Calu3 (cell line): ENCODE measurements around the gene SAXO2. TPM values are rescaled to one million over a fixed set of nuclear protein-coding genes. Genes with fewer than 3 reads are reported as not detected.
"Not testable (repeated sequence)": the region's sequence is repeated elsewhere in the genome, so short reads cannot be mapped to it uniquely, and the experiment has no call there.

Experiments
- Bru-seq: library from RNA; stranded (reverse); fragments of 400-500 nt; gene quantifications from one replicate; lab custom pipeline; 2021; lab: Mats Ljungman, UMichigan
- BruChase-seq, 2 experiments: library from RNA; stranded (reverse); fragments of 400-500 nt; gene quantifications; one replicate each; lab custom pipeline; 2021; lab: Mats Ljungman, UMichigan
- BruUV-seq: library from RNA; stranded (reverse); fragments of 400-500 nt; replicated peaks from 2 replicates; lab custom pipeline; 2021; lab: Mats Ljungman, UMichigan
- CTCF ChIA-PET: fragments of 300-600 bp; sonication (Branson Sonifier 250); formaldehyde crosslinking; loops from one replicate; lab custom pipeline; 2022; ENCODE audit warnings: antibody characterized with exemption; lab: Charles Lee
- DNase-seq: peaks from one replicate; pipeline ENCODE4 v3.0.0; 2022
- H3K27ac Mint-ChIP-seq: one replicate; pipeline ENCODE4 v1.8.0; 2022; ENCODE audit warnings: mixed read lengths; ENCODE audit not compliant: unreplicated experiment
- H3K27me3 Mint-ChIP-seq: one replicate; pipeline ENCODE4 v1.8.0; 2022; ENCODE audit warnings: mixed read lengths; ENCODE audit not compliant: unreplicated experiment
- H3K36me3 Mint-ChIP-seq: one replicate; pipeline ENCODE4 v1.8.0; 2022; ENCODE audit warnings: mild to moderate bottlenecking, moderate library complexity, mixed read lengths; ENCODE audit not compliant: insufficient read depth, unreplicated experiment
- H3K4me1 Mint-ChIP-seq: one replicate; pipeline ENCODE4 v1.8.0; 2022; ENCODE audit warnings: mild to moderate bottlenecking, low read depth, mixed read lengths; ENCODE audit not compliant: unreplicated experiment
- H3K4me3 Mint-ChIP-seq: one replicate; pipeline ENCODE4 v1.8.0; 2022; ENCODE audit warnings: mild to moderate bottlenecking, low read depth, moderate library complexity, mixed read lengths; ENCODE audit not compliant: unreplicated experiment
- H3K9me3 Mint-ChIP-seq: one replicate; pipeline ENCODE4 v1.8.0; 2022; ENCODE audit warnings: low read depth, mixed read lengths; ENCODE audit not compliant: unreplicated experiment
- intact Hi-C: fragments of 100-400 bp; cut with micrococcal nuclease; formaldehyde crosslinking; loops from one replicate; pipeline ENCODE4 v1.10.0; 2022; ENCODE audit not compliant: unreplicated experiment
- long read RNA-seq: library from polyadenylated mRNA; stranded (forward); transcript quantifications from one replicate; pipeline ENCODE4 v2.0.0, GENCODE V29; 2022
- total RNA-seq: library from RNA; stranded (reverse); gene quantifications from 2 replicates; pipeline ENCODE4 v1.2.3, GENCODE V29; 2022
- TF ChIP-seq, protein P1 (sequence below): fragments of 200-600 bp; IDR thresholded peaks from one replicate; pipeline ENCODE4 v1.8.0; 2022; ENCODE audit warnings: antibody characterized with exemption; ENCODE audit not compliant: unreplicated experiment

Gene SAXO2, protein sequence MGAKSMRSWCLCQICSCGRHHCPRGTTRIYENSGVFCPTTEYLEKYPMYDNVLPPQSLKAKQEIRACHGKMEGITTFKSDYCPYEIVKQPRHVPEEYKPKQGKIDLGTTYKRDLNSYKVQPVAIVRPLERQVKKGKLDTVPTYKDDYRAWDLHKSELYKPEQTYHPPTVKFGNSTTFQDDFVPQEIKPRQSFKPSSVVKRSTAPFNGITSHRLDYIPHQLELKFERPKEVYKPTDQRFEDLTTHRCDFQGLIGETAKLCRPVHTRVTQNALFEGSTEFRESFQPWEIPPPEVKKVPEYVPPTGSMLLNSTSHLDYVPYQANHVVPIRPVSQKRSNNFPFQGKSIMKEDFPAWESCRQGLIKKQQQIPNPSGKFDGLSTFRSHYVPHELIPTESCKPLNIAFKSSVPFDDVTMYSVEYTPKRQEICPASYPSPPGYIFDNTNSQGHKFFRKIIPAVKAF
- total RNA-seq: 1.9 and 5.3 TPM in 2 replicates
- Bru-seq, nascent RNA: percentile 40 among the genes with signal in this experiment
- BruChase-seq, experiment 1, labeled RNA remaining after a 6-hour chase: percentile 54 among the genes with signal in this experiment
- BruChase-seq, experiment 2, labeled RNA remaining after a 2-hour chase: percentile 46 among the genes with signal in this experiment
- long read RNA-seq, partial matches to known transcripts: 0 of 2 reads
- long read RNA-seq, other reads (novel, unspliced or antisense): 2 of 2 reads

DNA sequence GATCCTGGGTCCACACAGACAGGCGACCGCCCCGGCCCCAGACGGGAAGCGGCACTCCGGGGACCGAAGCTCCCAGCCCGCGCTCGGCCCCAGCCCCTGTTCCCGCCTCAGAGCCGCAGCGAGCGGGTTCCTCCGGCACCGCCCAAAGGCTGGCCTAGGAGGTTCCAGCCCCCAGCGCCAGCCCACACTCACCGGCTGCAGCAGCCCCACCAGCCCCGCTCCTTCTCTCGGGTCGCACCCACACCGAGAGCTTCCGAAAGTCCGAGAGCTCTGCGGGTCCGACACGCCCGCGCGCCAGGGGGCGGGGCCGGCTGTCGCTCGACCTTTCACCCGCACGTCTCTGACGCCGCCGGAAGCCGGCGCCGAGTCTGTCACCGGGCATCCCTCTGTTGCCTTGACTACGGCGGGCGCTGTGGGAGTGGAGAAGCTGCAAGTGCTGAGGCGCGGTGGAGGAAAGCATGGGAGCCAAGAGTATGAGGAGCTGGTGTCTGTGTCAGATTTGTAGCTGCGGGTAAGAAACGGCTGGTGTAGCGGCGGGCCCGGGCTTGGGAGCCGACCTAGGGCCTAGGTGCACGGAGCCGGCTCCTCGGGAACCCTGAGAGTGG, at the start of gene SAXO2, which contains the start of gene EFL1:
TSS of gene SAXO2 (plus strand) at position 397 of the 605 bp plus-strand sequence. CDS start at position 459, 62 bp downstream.
TSS of gene EFL1 (minus strand) at position 313 of the 605 bp plus-strand sequence. CDS start 956 bp downstream, outside the sequence.
- TF ChIP-seq, protein P1, sequence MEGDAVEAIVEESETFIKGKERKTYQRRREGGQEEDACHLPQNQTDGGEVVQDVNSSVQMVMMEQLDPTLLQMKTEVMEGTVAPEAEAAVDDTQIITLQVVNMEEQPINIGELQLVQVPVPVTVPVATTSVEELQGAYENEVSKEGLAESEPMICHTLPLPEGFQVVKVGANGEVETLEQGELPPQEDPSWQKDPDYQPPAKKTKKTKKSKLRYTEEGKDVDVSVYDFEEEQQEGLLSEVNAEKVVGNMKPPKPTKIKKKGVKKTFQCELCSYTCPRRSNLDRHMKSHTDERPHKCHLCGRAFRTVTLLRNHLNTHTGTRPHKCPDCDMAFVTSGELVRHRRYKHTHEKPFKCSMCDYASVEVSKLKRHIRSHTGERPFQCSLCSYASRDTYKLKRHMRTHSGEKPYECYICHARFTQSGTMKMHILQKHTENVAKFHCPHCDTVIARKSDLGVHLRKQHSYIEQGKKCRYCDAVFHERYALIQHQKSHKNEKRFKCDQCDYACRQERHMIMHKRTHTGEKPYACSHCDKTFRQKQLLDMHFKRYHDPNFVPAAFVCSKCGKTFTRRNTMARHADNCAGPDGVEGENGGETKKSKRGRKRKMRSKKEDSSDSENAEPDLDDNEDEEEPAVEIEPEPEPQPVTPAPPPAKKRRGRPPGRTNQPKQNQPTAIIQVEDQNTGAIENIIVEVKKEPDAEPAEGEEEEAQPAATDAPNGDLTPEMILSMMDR: no peak
- peak; percentile 95 for DNase-seq
- intact Hi-C loops: no loop called here
- Mint-ChIP-seq H3K27ac (peak within 1 kb of the TSS; percentile 83), H3K4me3 (peak within 1 kb of the TSS; percentile 88), H3K9me3 (no peaks in the 10 kb centered on the region), H3K27me3 (no peaks in the 10 kb centered on the region), H3K4me1 (peaks cover 12% of the 10 kb centered on the region), H3K36me3 (peaks cover 25% of the 10 kb centered on the region)
- BruUV-seq: no TSS peak
- CTCF ChIA-PET: no interaction called here

DNA sequence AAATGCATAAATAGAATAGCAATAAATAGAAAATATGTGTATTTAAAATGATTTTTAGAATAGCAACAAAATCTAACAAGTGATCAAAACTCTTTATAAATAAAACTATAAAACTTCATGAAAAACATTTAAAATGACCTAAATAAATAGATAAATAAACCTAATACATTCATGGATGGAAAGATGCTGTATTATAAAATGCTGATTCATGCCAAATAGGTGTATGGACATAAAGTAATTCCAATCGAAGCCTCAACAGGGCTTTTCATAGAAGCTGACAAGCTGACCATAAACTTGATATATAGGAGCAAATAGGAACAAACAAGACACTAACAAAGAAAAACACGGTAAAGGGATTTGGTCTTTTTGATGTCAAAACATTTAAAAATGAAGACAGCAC, 46.5 kb upstream of the SAXO2 start:
- DNase-seq, intact Hi-C loops, H3K27me3 Mint-ChIP-seq, CTCF ChIA-PET, H3K4me3 Mint-ChIP-seq, H3K27ac Mint-ChIP-seq, H3K9me3 Mint-ChIP-seq, H3K4me1 Mint-ChIP-seq, H3K36me3 Mint-ChIP-seq, BruUV-seq: not testable (repeated sequence)

DNA sequence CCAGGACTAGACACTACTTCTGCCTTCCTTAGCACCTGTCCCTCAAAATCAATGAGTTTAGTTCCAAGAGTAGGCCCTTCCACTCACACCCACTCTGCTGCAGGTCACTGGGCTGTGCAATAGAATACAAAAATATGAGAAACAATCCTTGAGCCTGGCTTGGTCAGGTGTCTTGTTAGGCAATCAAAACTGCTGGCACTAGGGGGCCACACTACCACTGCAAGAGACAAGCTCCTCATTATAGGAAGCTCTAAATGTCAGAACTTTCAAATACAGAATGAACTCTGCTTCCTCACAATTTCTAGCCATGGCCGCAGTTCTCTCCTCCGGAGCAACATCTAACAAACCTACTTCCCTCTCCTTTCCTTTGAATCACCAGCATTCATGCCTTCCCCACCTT, 41.1 kb upstream of the SAXO2 start:
- intact Hi-C loops, H3K9me3 Mint-ChIP-seq, H3K4me1 Mint-ChIP-seq, H3K27me3 Mint-ChIP-seq, H3K4me3 Mint-ChIP-seq, BruUV-seq, H3K27ac Mint-ChIP-seq: not testable (repeated sequence)
- TF ChIP-seq, protein P1: peak; percentile 19
- peaks cover 14% of the 10 kb centered on the region for H3K36me3 Mint-ChIP-seq
- CTCF ChIA-PET: interaction anchor here (0.6 kb wide), 1 partner anchor 888 kb away, joined by 3 read pairs; no protein-coding TSS in a partner anchor
- DNase-seq: peak; percentile 47

DNA sequence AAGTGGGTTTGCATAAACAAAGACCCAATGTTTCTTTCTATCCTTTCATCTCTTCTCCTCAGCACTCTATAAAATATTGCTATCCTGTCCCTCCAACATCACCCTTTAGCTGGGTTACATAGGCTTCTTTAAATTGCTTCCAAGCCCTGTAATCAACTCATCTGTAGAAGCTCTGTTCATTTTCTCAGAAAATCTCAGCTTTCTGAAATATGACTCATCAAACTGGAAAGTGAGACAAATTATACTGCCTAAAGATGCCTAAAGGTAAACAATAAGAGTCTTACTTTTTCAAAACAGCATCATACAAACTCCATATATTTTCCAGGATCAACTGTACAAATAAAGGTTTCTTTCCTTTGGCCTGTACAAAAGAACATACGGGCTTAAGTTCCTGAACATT, 33.9 kb upstream of the SAXO2 start:
- Mint-ChIP-seq H3K36me3 (peaks cover 9% of the 10 kb centered on the region), H3K4me1 (no peaks in the 10 kb centered on the region), H3K27me3 (no peaks in the 10 kb centered on the region), H3K27ac (no peak overlapping the region), H3K9me3 (no peaks in the 10 kb centered on the region), H3K4me3 (no peak overlapping the region)
- intact Hi-C loops: no loop called here
- no peak for DNase-seq
- TF ChIP-seq, protein P1: no peak
- CTCF ChIA-PET: no interaction called here
- BruUV-seq: no TSS peak
